C4-2B (cell line): Measurements from ENCODE around the gene GAS6.
"Not testable (repeated sequence)": the region's sequence is repeated elsewhere in the genome, so short reads cannot be mapped to it uniquely, and the experiment has no call there.

Experiments used
- H3K27ac ChIP-seq: fragments of 450-650 bp; 2 replicates; pipeline ENCODE4 v1.5.1; 2017
- CTCF ChIP-seq: fragments of 450-650 bp; conservative IDR thresholded peaks from 2 replicates; pipeline ENCODE4 v1.5.1; 2017; ENCODE audit warnings: mild to moderate bottlenecking
- ZFX ChIP-seq: fragments of 450-650 bp; IDR thresholded peaks from 2 replicates; pipeline ENCODE4 v1.6.1; 2017

The GAS6 gene

GRCh38 chr13:113831061-113831460, 32.8 kb downstream of the GAS6 start:
- H3K27ac ChIP-seq, result no peak overlapping the region; the same call in 1 of the 2 replicates
- TF ChIP-seq ZFX, result no peak
- no peak for TF ChIP-seq CTCF

- H3K27ac ChIP-seq, result not testable (repeated sequence)
Measured at GRCh38 chr13:113830426-113830950, 33.4 kb downstream of the GAS6 start.

- H3K27ac ChIP-seq, result no peak overlapping the region
- no peak for TF ChIP-seq CTCF
- no peak for TF ChIP-seq ZFX
Measured at GRCh38 chr13:113828282-113828825, 35.5 kb downstream of the GAS6 start.

- TF ChIP-seq ZFX, result no peak
- TF ChIP-seq CTCF, result no peak
- H3K27ac ChIP-seq, result no peak overlapping the region
Measured at GRCh38 chr13:113827021-113827420, 36.9 kb downstream of the GAS6 start.

- not testable (repeated sequence) for H3K27ac ChIP-seq
Measured at GRCh38 chr13:113826446-113826845, 37.4 kb downstream of the GAS6 start.

- no peak for TF ChIP-seq CTCF
- TF ChIP-seq ZFX, result no peak
- H3K27ac ChIP-seq, result no peak overlapping the region
Measured at GRCh38 chr13:113825841-113826240, 38.0 kb downstream of the GAS6 start.

GRCh38 chr13:113823771-113824170, 40.1 kb downstream of the GAS6 start:
- no peak overlapping the region for H3K27ac ChIP-seq
- TF ChIP-seq CTCF (no peak), ZFX (no peak)

- no peak overlapping the region for H3K27ac ChIP-seq
- TF ChIP-seq ZFX (no peak), CTCF (no peak)
Measured at GRCh38 chr13:113822956-113823744, 40.7 kb downstream of the GAS6 start.
